ENCODE results near the gene USP21. TPM values are rescaled to one million over a fixed set of nuclear protein-coding genes. Genes with fewer than 3 reads are reported as not detected.

The USP21 gene
- total RNA-seq, 1 donor from 2014 or later = 38.1 TPM

- Mint-ChIP-seq H3K27ac (peak overlapping the region; percentile 80), H3K4me3 (peak overlapping the region; percentile 28), H3K27me3 (no peaks in the 10 kb centered on the region), H3K4me1 (peaks cover 66% of the 10 kb centered on the region), H3K36me3 (ENCODE audit: low read depth) (peaks cover 71% of the 10 kb centered on the region), H3K9me3 (no peaks in the 10 kb centered on the region)
- TF ChIP-seq CTCF (IDR thresholded peaks at IDR 0.05) = no peak
- ChIA-PET CTCF (interaction anchor here (1.2 kb wide), 1 partner anchor 17 kb away, joined by 3 read pairs; no protein-coding TSS in a partner anchor), POLR2A (interaction anchor here (0.6 to 2.5 kb wide), 12 partner anchors 11 to 720 kb away, joined by 3 to 23 read pairs (median 4); partner anchors contain the start of genes DEDD, TSTD1, UFC1 and USF1)
- no peak for DNase-seq
- no peak for ATAC-seq (ENCODE audit: low read depth)
- intact Hi-C loops (cut with micrococcal nuclease) = no loop called here
Measured at GRCh38 chr1:161121042-161121650, 38.2 kb upstream of the USP21 start.

- no peaks in the 10 kb centered on the region for H3K27me3 Mint-ChIP-seq
- peaks cover 75% of the 10 kb centered on the region for H3K36me3 Mint-ChIP-seq (ENCODE audit: low read depth)
- H3K27ac Mint-ChIP-seq = peak overlapping the region; percentile 80
Measured at GRCh38 chr1:161121834-161122233, 37.5 kb upstream of the USP21 start.

GRCh38 chr1:161122967-161123366 is 36.3 kb upstream of the USP21 start:
- Mint-ChIP-seq H3K36me3 (ENCODE audit: low read depth) (peaks cover 80% of the 10 kb centered on the region), H3K27me3 (no peaks in the 10 kb centered on the region), H3K4me1 (peaks cover 62% of the 10 kb centered on the region), H3K27ac (peak overlapping the region; percentile 80), H3K9me3 (no peaks in the 10 kb centered on the region), H3K4me3 (no peak overlapping the region)
- DNase-seq = no peak
- ChIA-PET CTCF (interaction anchor here (1.2 kb wide), 1 partner anchor 126 kb away, joined by 3 read pairs; no protein-coding TSS in a partner anchor), POLR2A (interaction anchor here (0.6 to 2.5 kb wide), 3 partner anchors 10 to 1092 kb away, joined by 4 to 23 read pairs (median 4); partner anchors contain the start of gene DEDD)
- ATAC-seq (ENCODE audit: low read depth) = no peak
- intact Hi-C loops (cut with micrococcal nuclease) = no loop called here
- TF ChIP-seq CTCF (IDR thresholded peaks at IDR 0.05) = no peak

More at GRCh38 chr1:161121834-161122233, 37.5 kb upstream of the USP21 start:
- intact Hi-C loops (cut with micrococcal nuclease) = no loop called here
- Mint-ChIP-seq H3K4me3 (peak overlapping the region; percentile 29), H3K9me3 (no peaks in the 10 kb centered on the region), H3K4me1 (peaks cover 64% of the 10 kb centered on the region)
- ChIA-PET CTCF (interaction anchor here (1.2 kb wide), 2 partner anchors 16 to 125 kb away, joined by 3 read pairs; no protein-coding TSS in a partner anchor), POLR2A (interaction anchor here (0.6 to 2.5 kb wide), 15 partner anchors 11 to 721 kb away, joined by 3 to 23 read pairs (median 4); partner anchors contain the start of genes DEDD, TSTD1, UFC1 and USF1)
- no peak for TF ChIP-seq CTCF (IDR thresholded peaks at IDR 0.05)
- no peak for DNase-seq
- peak; percentile 10 for ATAC-seq (ENCODE audit: low read depth)

GRCh38 chr1:161127649-161128048 is 31.7 kb upstream of the USP21 start:
- CTCF ChIA-PET = no interaction called here
- Mint-ChIP-seq H3K9me3 (no peaks in the 10 kb centered on the region), H3K4me3 (no peak overlapping the region)

More at GRCh38 chr1:161127649-161128048, 31.7 kb upstream of the USP21 start:
- POLR2A ChIA-PET = interaction anchor here (0.6 to 2.2 kb wide), 3 partner anchors 10 to 611 kb away, joined by 3 to 6 read pairs (median 3); partner anchors contain the start of genes NIT1, PFDN2 and PPOX
- H3K27ac Mint-ChIP-seq = no peak overlapping the region
- ATAC-seq (ENCODE audit: low read depth) (no peak), DNase-seq (no peak)
- no peak for TF ChIP-seq CTCF (IDR thresholded peaks at IDR 0.05)
- peaks cover 47% of the 10 kb centered on the region for H3K4me1 Mint-ChIP-seq
- intact Hi-C loops (cut with micrococcal nuclease) = no loop called here
- no peaks in the 10 kb centered on the region for H3K27me3 Mint-ChIP-seq
- peaks cover 76% of the 10 kb centered on the region for H3K36me3 Mint-ChIP-seq (ENCODE audit: low read depth)

All from activated B cell treated with CpG ODN at 0.5 μM for 24 hours (primary cell).